Globus pallidus (tissue), 1 donor: Measurements from ENCODE around the gene C2orf81.
"Not testable (repeated sequence)": the region's sequence is repeated elsewhere in the genome, so short reads cannot be mapped to it uniquely, and the experiment has no call there.

Experiments used
- DNase-seq: peaks from one replicate; pipeline ENCODE4 v3.0.0-alpha.2; 2015; ENCODE audit warnings: low spot score

C2orf81 gene

GRCh38 chr2:74442483-74443297 is 21.3 kb upstream of the C2orf81 start:
- not testable (repeated sequence) for DNase-seq

- no peak for DNase-seq
Observed at GRCh38 chr2:74441690-74442482, 20.5 kb upstream of the C2orf81 start, which contains the start of gene RTKN. TSS of gene RTKN (minus strand) at chr2:74441937. CDS start at chr2:74441816, 121 bp downstream.

GRCh38 chr2:74441170-74441689 is 19.8 kb upstream of the C2orf81 start:
- peak; percentile 65 for DNase-seq

- DNase-seq, result peak; percentile 96
Observed at GRCh38 chr2:74440378-74441169, 19.2 kb upstream of the C2orf81 start.

- DNase-seq, result peak; percentile 98
Observed at GRCh38 chr2:74439803-74440377, 18.5 kb upstream of the C2orf81 start.

- DNase-seq, result no peak
Observed at GRCh38 chr2:74439373-74439772, 18.0 kb upstream of the C2orf81 start.

GRCh38 chr2:74438248-74438647 is 16.8 kb upstream of the C2orf81 start:
- DNase-seq, result no peak

- no peak for DNase-seq
Observed at GRCh38 chr2:74436848-74437695, 15.7 kb upstream of the C2orf81 start.

GRCh38 chr2:74436111-74436805 is 14.8 kb upstream of the C2orf81 start:
- no peak for DNase-seq

GRCh38 chr2:74430502-74430901 is 9.1 kb upstream of the C2orf81 start:
- DNase-seq, result no peak

GRCh38 chr2:74429487-74430451 is 8.3 kb upstream of the C2orf81 start:
- no peak for DNase-seq

GRCh38 chr2:74428675-74429074 is 7.3 kb upstream of the C2orf81 start:
- DNase-seq, result no peak

GRCh38 chr2:74427551-74427950 is 6.1 kb upstream of the C2orf81 start:
- no peak for DNase-seq

- DNase-seq, result no peak
Observed at GRCh38 chr2:74426181-74426758, 4.9 kb upstream of the C2orf81 start.

- DNase-seq, result no peak
Observed at GRCh38 chr2:74425523-74425922, 4.1 kb upstream of the C2orf81 start.

GRCh38 chr2:74424995-74425406 is 3.6 kb upstream of the C2orf81 start:
- no peak for DNase-seq

GRCh38 chr2:74424139-74424992 is 2.9 kb upstream of the C2orf81 start:
- no peak for DNase-seq
